ENCODE measurements around the gene ATP10B. TPM values are rescaled to one million over a fixed set of nuclear protein-coding genes. Genes with fewer than 3 reads are reported as not detected.

Gene ATP10B
- total RNA-seq, 1 donor from 2014 or later, result 1.3 TPM

- no peak for DNase-seq (ENCODE audit: low read depth)
- Histone ChIP-seq H3K36me3 (ENCODE audit: control insufficient read depth, insufficient read depth, low read length) (no peaks in the 10 kb centered on the region), H3K4me3 (ENCODE audit: low read depth, low read length) (no peak overlapping the region), H3K27me3 (ENCODE audit: control insufficient read depth, insufficient read depth, low read length) (no peaks in the 10 kb centered on the region)
- TF ChIP-seq CTCF (IDR thresholded peaks at IDR 0.05; ENCODE audit: insufficient read depth, low read length, severe bottlenecking), result no peak
- no peak for FAIRE-seq
Observed at GRCh38 chr5:160601046-160601445, 251.0 kb downstream of the ATP10B start.

GRCh38 chr5:160573318-160573717 lies 278.7 kb downstream of the ATP10B start:
- DNase-seq (ENCODE audit: low read depth) (no peak), FAIRE-seq (no peak)
- no peak overlapping the region for H3K4me3 ChIP-seq (ENCODE audit: low read depth, low read length)
- H3K27me3 ChIP-seq (ENCODE audit: control insufficient read depth, insufficient read depth, low read length), result no peaks in the 10 kb centered on the region
- TF ChIP-seq CTCF (IDR thresholded peaks at IDR 0.05; ENCODE audit: insufficient read depth, low read length, severe bottlenecking), result no peak
- H3K36me3 ChIP-seq (ENCODE audit: control insufficient read depth, insufficient read depth, low read length), result no peaks in the 10 kb centered on the region

- H3K36me3 ChIP-seq (ENCODE audit: control insufficient read depth, insufficient read depth, low read length), result no peaks in the 10 kb centered on the region
- no peak for TF ChIP-seq CTCF (IDR thresholded peaks at IDR 0.05; ENCODE audit: insufficient read depth, low read length, severe bottlenecking)
- FAIRE-seq, result no peak
- DNase-seq (ENCODE audit: low read depth), result no peak
- no peaks in the 10 kb centered on the region for H3K27me3 ChIP-seq (ENCODE audit: control insufficient read depth, insufficient read depth, low read length)
- H3K4me3 ChIP-seq (ENCODE audit: low read depth, low read length), result no peak overlapping the region
Observed at GRCh38 chr5:160567031-160567705, 284.8 kb downstream of the ATP10B start.

GRCh38 chr5:160565376-160565775 lies 286.6 kb downstream of the ATP10B start:
- no peaks in the 10 kb centered on the region for H3K27me3 ChIP-seq (ENCODE audit: control insufficient read depth, insufficient read depth, low read length)
- FAIRE-seq (peak; percentile 93), DNase-seq (ENCODE audit: low read depth) (no peak)
- TF ChIP-seq CTCF (IDR thresholded peaks at IDR 0.05; ENCODE audit: insufficient read depth, low read length, severe bottlenecking), result no peak
- no peak overlapping the region for H3K4me3 ChIP-seq (ENCODE audit: low read depth, low read length)
- H3K36me3 ChIP-seq (ENCODE audit: control insufficient read depth, insufficient read depth, low read length), result no peaks in the 10 kb centered on the region

GRCh38 chr5:160556846-160557245 lies 295.2 kb downstream of the ATP10B start:
- DNase-seq (ENCODE audit: low read depth) (peak; percentile 58), FAIRE-seq (peak; percentile 18)

More at GRCh38 chr5:160556846-160557245, 295.2 kb downstream of the ATP10B start:
- no peaks in the 10 kb centered on the region for H3K27me3 ChIP-seq (ENCODE audit: control insufficient read depth, insufficient read depth, low read length)
- no peaks in the 10 kb centered on the region for H3K36me3 ChIP-seq (ENCODE audit: control insufficient read depth, insufficient read depth, low read length)
- H3K4me3 ChIP-seq (ENCODE audit: low read depth, low read length), result no peak overlapping the region
- no peak for TF ChIP-seq CTCF (IDR thresholded peaks at IDR 0.05; ENCODE audit: insufficient read depth, low read length, severe bottlenecking)
